ENCODE measurements around the gene DDX18. TPM values are rescaled to one million over a fixed set of nuclear protein-coding genes. Genes with fewer than 3 reads are reported as not detected.
A peak's percentile ranks its signal among the peaks of the same experiment; 100 is the strongest.

Gene DDX18
- total RNA-seq, 4 donors from 2014 or later = 37.3 to 64.1 (median 47.8) TPM

GRCh38 chr2:117859532-117859911 lies 45.0 kb downstream of the DDX18 start:
- Histone ChIP-seq H3K27ac (no peak overlapping the region), H3K4me1 (no peaks in the 10 kb centered on the region), H3K36me3 (no peaks in the 10 kb centered on the region), H3K4me3 (peak overlapping the region in 1 of 2 donors; percentile 35), H3K9me3 (no peaks in the 10 kb centered on the region), H3K27me3 (peaks cover 42% of the 10 kb centered on the region)
- ATAC-seq = no peak
- TF ChIP-seq POLR2AphosphoS5 (IDR thresholded peaks at IDR 0.05) = no peak
- no peak for TF ChIP-seq EP300 (IDR thresholded peaks at IDR 0.05)
- TF ChIP-seq POLR2A (IDR thresholded peaks at IDR 0.05) = no peak
- no peak for TF ChIP-seq CTCF (IDR thresholded peaks at IDR 0.05)
- no CpG with 5 or more reads among the region's 44 CpGs for WGBS, 2 donors (ENCODE audit: low coverage in 1 of 2)

GRCh38 chr2:117859924-117860647 lies 45.6 kb downstream of the DDX18 start:
- H3K4me1 ChIP-seq = no peaks in the 10 kb centered on the region

GRCh38 chr2:117862459-117862858 lies 48.0 kb downstream of the DDX18 start:
- Histone ChIP-seq H3K36me3 (no peaks in the 10 kb centered on the region), H3K9me3 (no peaks in the 10 kb centered on the region), H3K27ac (no peak overlapping the region), H3K4me3 (no peak overlapping the region), H3K27me3 (peaks cover 42% of the 10 kb centered on the region), H3K4me1 (no peaks in the 10 kb centered on the region)
- TF ChIP-seq CTCF (IDR thresholded peaks at IDR 0.05) = no peak
- no peak for TF ChIP-seq POLR2A (IDR thresholded peaks at IDR 0.05)
- TF ChIP-seq EP300 (IDR thresholded peaks at IDR 0.05) = no peak
- no peak for TF ChIP-seq POLR2AphosphoS5 (IDR thresholded peaks at IDR 0.05)
- ATAC-seq = no peak

More at GRCh38 chr2:117859924-117860647, 45.6 kb downstream of the DDX18 start:
- H3K36me3 ChIP-seq = no peaks in the 10 kb centered on the region
- ATAC-seq = no peak
- TF ChIP-seq POLR2A (IDR thresholded peaks at IDR 0.05) (no peak), POLR2AphosphoS5 (IDR thresholded peaks at IDR 0.05) (no peak), CTCF (IDR thresholded peaks at IDR 0.05) (no peak), EP300 (IDR thresholded peaks at IDR 0.05) (no peak)
- H3K4me3 ChIP-seq = peak overlapping the region in 1 of 2 donors; percentile 35
- no peaks in the 10 kb centered on the region for H3K9me3 ChIP-seq
- WGBS, 2 donors (ENCODE audit: low coverage in 1 of 2) = 50 to 81% methylated on average over 3 to 35 of the region's 69 CpGs
- no peak overlapping the region for H3K27ac ChIP-seq
- H3K27me3 ChIP-seq = peaks cover 42% of the 10 kb centered on the region

- TF ChIP-seq POLR2A (IDR thresholded peaks at IDR 0.05) (no peak), EP300 (IDR thresholded peaks at IDR 0.05) (no peak), POLR2AphosphoS5 (IDR thresholded peaks at IDR 0.05) (no peak), CTCF (IDR thresholded peaks at IDR 0.05) (no peak)
- no CpG with 5 or more reads among the region's 1 CpG for WGBS, 2 donors (ENCODE audit: low coverage in 1 of 2)
- H3K36me3 ChIP-seq = no peaks in the 10 kb centered on the region
These were observed 61.3 kb downstream of the DDX18 start for GRCh38 chr2:117875786-117876185.

GRCh38 chr2:117879003-117879402 lies 64.5 kb downstream of the DDX18 start:
- H3K4me1 ChIP-seq = no peaks in the 10 kb centered on the region
- no peak for TF ChIP-seq POLR2AphosphoS5 (IDR thresholded peaks at IDR 0.05)
- TF ChIP-seq CTCF (IDR thresholded peaks at IDR 0.05) = no peak
- TF ChIP-seq EP300 (IDR thresholded peaks at IDR 0.05) = no peak
- no peak for TF ChIP-seq POLR2A (IDR thresholded peaks at IDR 0.05)
- ATAC-seq = no peak
- H3K36me3 ChIP-seq = no peaks in the 10 kb centered on the region
- WGBS, 2 donors (ENCODE audit: low coverage in 1 of 2) = 89 to 100% methylated on average over 1 of the region's 2 CpGs
- no peak overlapping the region for H3K4me3 ChIP-seq
- H3K27me3 ChIP-seq = peaks cover 12% of the 10 kb centered on the region
- H3K27ac ChIP-seq = no peak overlapping the region
- no peaks in the 10 kb centered on the region for H3K9me3 ChIP-seq

More at GRCh38 chr2:117875786-117876185, 61.3 kb downstream of the DDX18 start:
- ATAC-seq = no peak
- no peaks in the 10 kb centered on the region for H3K4me1 ChIP-seq
- no peak overlapping the region for H3K4me3 ChIP-seq
- H3K27ac ChIP-seq = no peak overlapping the region
- H3K27me3 ChIP-seq = peaks cover 12% of the 10 kb centered on the region
- no peaks in the 10 kb centered on the region for H3K9me3 ChIP-seq
